HG02973 (cell line): ENCODE data around the gene RGS9.
"Not testable (repeated sequence)": the region's sequence is repeated elsewhere in the genome, so short reads cannot be mapped to it uniquely, and the experiment has no call there.

Experiments used
- ATAC-seq: cut with Tn5 transposase; IDR thresholded peaks from one replicate; pipeline ENCODE4 v1.9.1; 2021; ENCODE audit warnings: moderate library complexity; ENCODE audit not compliant: unreplicated experiment

Gene RGS9

GRCh38 chr17:65204001-65204400, 66.8 kb downstream of the RGS9 start:
- ATAC-seq = no peak

GRCh38 chr17:65205655-65206054, 68.5 kb downstream of the RGS9 start:
- ATAC-seq = no peak

DNA sequence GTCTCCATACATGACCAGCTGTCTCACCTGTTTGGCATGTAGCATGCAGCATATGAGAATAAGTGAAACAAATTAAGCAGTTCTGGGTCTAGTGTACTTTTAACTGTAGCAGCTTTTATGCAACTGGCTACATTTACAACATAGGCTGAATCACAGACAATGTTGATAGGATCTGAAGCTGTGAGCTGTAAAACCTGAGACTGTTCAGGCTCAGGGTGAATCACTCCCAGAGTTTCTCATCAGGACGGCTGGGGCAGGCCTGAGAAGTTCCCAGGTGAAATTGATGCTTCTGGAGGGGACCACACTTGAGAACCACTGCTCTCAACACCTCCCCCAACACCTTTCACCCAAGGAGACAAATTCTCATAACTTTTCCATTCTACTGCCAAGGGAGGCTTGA, 70.3 kb downstream of the RGS9 start:
- not testable (repeated sequence) for ATAC-seq

GRCh38 chr17:65208717-65209116, 71.5 kb downstream of the RGS9 start:
- no peak for ATAC-seq

GRCh38 chr17:65218261-65218660, 81.1 kb downstream of the RGS9 start:
- ATAC-seq = no peak

DNA sequence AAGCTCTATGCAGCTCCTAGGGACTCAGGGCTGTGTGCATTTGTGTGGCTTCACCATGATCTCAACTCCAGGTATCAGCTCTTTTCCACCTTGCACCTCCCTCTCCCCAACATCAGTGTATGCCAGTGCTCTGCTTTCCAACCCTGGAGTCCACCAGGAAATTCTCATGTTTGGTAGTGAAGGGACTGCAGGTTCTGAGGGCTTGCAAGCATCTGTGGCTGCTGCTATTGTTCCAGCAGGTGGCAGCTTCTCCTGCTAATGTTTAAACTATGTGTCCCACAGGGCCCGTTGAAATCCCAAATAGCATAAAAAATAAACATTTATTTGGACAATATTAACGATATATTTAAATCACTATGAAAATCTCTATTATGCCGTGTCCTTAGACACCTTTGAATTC, 82.0 kb downstream of the RGS9 start:
- no peak for ATAC-seq

DNA sequence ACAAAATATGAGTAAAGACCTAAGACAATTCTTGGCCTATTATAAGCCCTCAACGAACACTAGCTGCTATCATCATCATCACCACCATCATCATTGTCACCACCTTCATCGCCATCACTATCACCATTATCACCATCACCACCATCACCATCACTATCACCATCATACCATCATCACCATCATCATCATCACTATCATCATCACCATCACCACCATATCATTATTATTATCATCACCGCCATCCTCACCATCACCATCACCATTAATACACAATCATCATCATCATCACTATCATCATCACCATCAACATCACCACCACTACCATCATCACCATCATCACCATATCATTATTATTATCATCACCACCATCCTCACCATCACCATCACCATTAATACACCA, 82.5 kb downstream of the RGS9 start:
- ATAC-seq = no peak

DNA sequence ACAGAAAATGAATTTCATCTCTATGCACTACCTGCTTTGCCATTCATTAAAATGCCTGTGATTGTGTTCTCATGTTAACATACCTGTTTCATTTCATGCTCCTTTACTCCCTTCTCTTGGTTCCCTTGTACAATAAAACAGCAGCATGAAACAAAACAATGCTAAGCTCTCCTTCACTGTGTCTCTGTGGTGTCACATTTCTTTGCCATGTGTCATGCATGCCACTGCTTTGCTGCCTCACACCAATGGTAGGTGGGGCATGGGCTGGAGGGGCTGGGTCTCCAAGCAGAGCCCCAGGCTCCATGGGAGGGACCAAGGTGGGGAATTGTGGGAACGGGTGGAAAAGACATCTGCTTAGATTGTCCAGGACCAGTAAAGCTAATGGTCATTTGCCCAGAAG, 83.6 kb downstream of the RGS9 start:
- ATAC-seq = no peak

- no peak for ATAC-seq
These were observed 85.1 kb downstream of the RGS9 start for GRCh38 chr17:65222214-65222738.

- no peak for ATAC-seq
These were observed 87.9 kb downstream of the RGS9 start for GRCh38 chr17:65225061-65225460.

DNA sequence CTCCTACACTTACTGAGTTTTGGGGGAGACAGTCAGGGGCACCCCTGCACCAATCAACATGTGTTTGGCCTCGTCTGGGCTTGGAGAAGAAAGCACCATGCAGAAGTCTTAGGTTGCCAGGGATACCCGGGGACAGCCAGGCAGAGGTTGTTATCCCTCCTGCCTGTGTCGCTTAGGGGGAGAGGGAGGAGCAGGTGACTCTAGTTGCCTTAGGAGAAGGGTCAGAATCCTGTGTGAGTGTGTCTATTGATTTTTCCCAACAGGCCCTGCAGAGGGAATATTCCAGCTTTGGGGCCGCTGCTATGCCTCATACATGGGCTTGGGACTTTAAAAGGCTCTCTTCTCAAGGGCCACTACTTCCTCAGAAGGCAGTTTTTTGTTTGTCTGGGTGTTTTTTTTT, 89.1 kb downstream of the RGS9 start:
- ATAC-seq = no peak

DNA sequence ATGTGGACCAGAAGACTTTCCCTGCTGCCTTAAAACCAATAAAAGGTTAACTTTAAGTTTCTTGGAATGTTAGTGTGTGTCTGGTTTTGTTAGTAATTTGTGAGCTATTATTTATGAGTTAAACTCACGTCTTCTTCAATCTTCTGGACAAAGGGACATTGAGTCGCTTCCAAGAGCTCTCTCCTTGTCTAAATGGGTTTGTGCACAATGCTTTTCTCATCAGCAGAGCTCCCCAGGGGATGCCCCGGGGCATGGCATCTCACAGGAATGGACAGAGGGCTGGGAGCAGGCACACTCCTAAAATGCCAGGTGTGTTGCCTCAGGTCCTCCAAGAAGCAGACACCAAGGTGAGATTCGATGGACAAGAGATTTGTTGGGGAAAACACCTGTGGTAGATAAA, 90.5 kb downstream of the RGS9 start:
- ATAC-seq = no peak

- ATAC-seq = no peak
These were observed 91.1 kb downstream of the RGS9 start for GRCh38 chr17:65228287-65228686.

DNA sequence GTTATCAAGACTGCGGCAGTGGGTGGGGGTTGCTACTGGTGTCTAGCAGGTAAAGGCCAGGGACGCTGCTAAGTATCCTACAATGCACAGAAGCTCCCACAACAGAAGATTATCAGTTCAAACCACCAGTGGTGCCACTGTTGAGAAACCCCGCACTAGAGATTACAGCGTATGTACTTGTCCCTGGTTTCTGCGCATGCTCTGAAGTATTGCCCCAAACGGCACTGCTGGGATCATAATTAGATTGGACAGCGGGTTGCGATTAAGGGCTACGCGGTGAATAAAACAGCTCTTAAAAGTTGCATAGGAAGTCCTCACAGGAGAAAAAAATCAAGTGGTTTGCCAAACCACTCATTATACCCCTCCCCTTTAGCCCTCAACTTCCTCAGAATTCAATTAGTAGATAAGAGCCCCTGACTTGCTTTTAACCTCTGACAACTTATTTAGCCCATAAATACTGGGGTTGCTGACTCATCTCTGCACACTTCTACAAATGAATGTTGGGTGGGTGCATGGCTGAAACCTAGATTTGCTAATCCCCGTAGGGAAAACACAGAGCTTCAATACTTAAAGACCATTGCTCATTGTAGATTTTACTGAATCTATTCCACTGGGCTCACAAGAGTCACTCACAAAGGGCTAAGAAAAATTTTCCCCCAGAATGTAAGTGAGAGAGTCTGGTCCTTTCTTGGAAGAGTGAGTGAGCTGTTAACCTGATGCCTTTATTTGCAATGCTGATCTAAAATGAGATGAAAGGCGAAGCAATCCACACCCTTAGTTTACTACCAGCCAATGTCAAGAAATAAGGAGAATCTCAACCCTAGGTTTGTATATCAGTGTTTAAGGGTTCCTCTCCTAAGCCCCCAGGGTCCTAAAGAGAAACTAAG, 91.8 kb downstream of the RGS9 start:
- peak; percentile 60 for ATAC-seq

DNA sequence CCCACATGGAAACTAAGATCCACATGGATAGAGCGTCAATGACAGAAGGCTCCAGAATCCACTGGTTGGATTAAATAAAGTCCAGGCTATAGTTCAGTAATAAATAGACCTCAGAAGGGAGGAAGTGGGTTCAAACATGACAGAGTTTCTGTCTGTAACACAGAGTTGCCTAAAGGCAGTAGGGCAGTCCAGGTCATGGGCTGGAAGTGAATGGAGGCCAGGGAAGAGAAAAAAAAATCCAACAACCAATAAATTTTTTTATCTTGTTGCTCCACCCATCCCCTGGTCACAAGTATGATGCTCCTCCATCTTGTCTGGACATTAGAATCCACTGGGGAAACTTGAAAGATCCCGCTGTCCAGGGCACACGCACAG, 92.4 kb downstream of the RGS9 start:
- ATAC-seq = no peak

- ATAC-seq = no peak
These were observed 92.9 kb downstream of the RGS9 start for GRCh38 chr17:65230040-65230439.

DNA sequence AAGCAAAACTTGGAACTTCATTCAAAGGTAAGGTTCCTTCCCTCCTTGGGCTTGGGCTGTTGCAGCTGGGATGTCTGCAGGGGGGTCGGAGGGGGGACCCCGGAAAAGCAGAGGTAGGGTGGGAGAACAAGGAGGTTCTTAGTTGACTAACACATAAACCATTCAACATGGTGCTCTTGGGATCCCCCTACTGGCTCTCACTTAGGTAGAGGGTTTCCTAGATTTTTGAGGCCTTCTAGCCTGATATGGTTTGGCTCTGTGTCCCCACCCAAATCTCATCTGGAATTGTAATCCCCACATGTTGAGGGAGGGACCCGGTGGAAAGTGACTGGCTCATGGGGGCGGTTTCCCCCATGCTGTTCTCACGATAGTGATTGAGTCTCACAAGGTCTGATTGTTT, 93.9 kb downstream of the RGS9 start:
- ATAC-seq = no peak

DNA sequence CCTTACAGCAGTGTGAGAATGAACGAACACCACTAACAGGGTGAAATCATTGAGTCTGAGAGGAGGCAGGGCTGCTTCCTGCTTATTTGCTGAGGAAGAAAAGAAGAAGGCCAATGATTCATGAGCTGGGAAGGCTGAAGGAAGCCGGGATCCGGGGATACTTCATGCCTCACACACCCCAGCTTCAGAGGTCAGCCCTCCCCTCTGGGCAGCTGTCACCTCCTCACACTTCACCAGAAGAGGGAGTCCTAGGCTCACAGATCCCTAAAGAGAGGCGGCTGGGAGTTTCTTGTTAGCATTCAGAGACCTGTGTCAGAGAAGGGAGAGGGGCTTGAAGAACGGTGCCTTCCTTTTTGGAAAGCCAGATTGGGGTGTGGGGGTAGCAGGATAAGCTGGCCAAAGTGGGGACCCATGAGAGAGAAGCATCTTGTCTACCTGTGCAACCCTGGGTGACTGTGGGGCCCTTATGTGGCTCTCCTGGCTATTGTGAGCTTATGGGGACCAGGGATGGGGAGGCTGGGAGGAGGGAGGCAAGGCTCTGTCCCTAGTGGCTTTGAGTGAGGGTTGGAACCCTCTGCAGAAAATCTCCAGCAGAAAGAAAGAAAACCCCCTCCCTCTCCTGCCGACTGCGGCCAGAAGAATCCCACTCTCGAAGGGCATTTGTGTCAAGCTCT, 94.6 kb downstream of the RGS9 start:
- peak; percentile 49 for ATAC-seq

DNA sequence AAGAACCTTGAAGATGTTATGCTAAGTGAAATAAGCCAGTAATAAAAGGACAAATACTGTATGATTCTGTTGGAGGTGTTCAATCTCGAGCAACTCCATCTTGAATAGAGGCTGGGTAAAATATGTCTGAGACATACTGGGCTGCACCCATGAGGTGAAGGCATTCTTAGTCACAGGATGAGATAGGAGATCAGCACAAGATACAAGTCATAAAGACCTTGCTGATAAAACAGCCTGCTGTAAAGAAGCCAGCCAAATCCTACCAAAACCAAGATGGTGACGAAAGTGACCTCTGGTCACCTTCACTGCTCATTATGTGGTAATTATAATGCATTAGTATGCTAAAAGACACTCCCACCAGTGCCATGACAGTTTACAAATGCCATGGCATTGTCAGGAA, 98.1 kb downstream of the RGS9 start:
- no peak for ATAC-seq

DNA sequence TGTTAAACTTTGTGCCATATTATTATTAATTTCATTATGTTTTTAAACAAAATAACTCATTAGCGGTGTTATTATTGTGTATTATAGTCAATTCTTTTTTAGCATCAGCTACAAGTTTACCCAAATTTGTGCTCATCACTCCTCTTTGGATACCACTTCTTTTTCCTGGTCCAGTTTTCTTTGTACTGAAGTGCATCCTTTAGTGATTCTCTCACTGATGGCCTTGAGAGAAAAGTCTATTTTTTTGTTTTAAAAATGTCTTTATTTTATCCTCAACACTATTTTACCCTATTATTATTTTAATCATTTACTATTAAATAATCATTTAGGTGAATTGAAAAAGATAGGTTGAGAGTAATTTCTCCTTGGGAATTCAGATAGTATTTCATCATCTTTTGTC, 99.2 kb downstream of the RGS9 start:
- ATAC-seq = no peak

- ATAC-seq = no peak
These were observed 106.9 kb downstream of the RGS9 start for GRCh38 chr17:65243838-65244625.
